ENCODE measurements around the gene COMMD6.
A peak's percentile ranks its signal among the peaks of the same experiment; 100 is the strongest.

COMMD6 gene

GRCh38 chr13:75566658-75567057, 29.0 kb upstream of the COMMD6 start:
- in situ Hi-C loops (cut with HindIII; ENCODE audit: low sequenced_read_pairs): no loop called here
- TF ChIP-seq CTCF (IDR thresholded peaks at IDR 0.05; ENCODE audit: low read depth, low read length, missing control alignments): peak; percentile 21
- no peak overlapping the region for H3K4me3 ChIP-seq (ENCODE audit: low read depth, low read length)
- DNase-seq (ENCODE audit: low read depth): peak; percentile 39

GRCh38 chr13:75558145-75558840, 20.7 kb upstream of the COMMD6 start:
- TF ChIP-seq CTCF (IDR thresholded peaks at IDR 0.05; ENCODE audit: low read depth, low read length, missing control alignments): no peak
- in situ Hi-C loops (cut with HindIII; ENCODE audit: low sequenced_read_pairs): no loop called here
- no peak for DNase-seq (ENCODE audit: low read depth)
- H3K4me3 ChIP-seq (ENCODE audit: low read depth, low read length): no peak overlapping the region

GRCh38 chr13:75556961-75557360, 19.3 kb upstream of the COMMD6 start:
- no peak for TF ChIP-seq CTCF (IDR thresholded peaks at IDR 0.05; ENCODE audit: low read depth, low read length, missing control alignments)
- DNase-seq (ENCODE audit: low read depth): no peak

GRCh38 chr13:75555836-75556235, 18.2 kb upstream of the COMMD6 start:
- in situ Hi-C loops (cut with HindIII; ENCODE audit: low sequenced_read_pairs): no loop called here
- no peak for DNase-seq (ENCODE audit: low read depth)
- no peak overlapping the region for H3K4me3 ChIP-seq (ENCODE audit: low read depth, low read length)
- TF ChIP-seq CTCF (IDR thresholded peaks at IDR 0.05; ENCODE audit: low read depth, low read length, missing control alignments): no peak

More at GRCh38 chr13:75556961-75557360, 19.3 kb upstream of the COMMD6 start:
- no peak overlapping the region for H3K4me3 ChIP-seq (ENCODE audit: low read depth, low read length)
- in situ Hi-C loops (cut with HindIII; ENCODE audit: low sequenced_read_pairs): no loop called here

GRCh38 chr13:75554981-75555380, 17.3 kb upstream of the COMMD6 start:
- H3K4me3 ChIP-seq (ENCODE audit: low read depth, low read length): no peak overlapping the region
- DNase-seq (ENCODE audit: low read depth): no peak
- in situ Hi-C loops (cut with HindIII; ENCODE audit: low sequenced_read_pairs): no loop called here
- no peak for TF ChIP-seq CTCF (IDR thresholded peaks at IDR 0.05; ENCODE audit: low read depth, low read length, missing control alignments)

GRCh38 chr13:75554464-75554863, 16.8 kb upstream of the COMMD6 start:
- TF ChIP-seq CTCF (IDR thresholded peaks at IDR 0.05; ENCODE audit: low read depth, low read length, missing control alignments): no peak
- H3K4me3 ChIP-seq (ENCODE audit: low read depth, low read length): no peak overlapping the region
- no peak for DNase-seq (ENCODE audit: low read depth)
- in situ Hi-C loops (cut with HindIII; ENCODE audit: low sequenced_read_pairs): no loop called here
